ENCODE data around the gene ENOX1. TPM values are rescaled to one million over a fixed set of nuclear protein-coding genes. Genes with fewer than 3 reads are reported as not detected.
"Not testable (repeated sequence)": the region's sequence is repeated elsewhere in the genome, so short reads cannot be mapped to it uniquely, and the experiment has no call there.

The ENOX1 gene
- 8.2 TPM for polyA plus RNA-seq (ENCODE audit: insufficient read length)

- DNase-seq (ENCODE audit: low read depth) = peak; percentile 64
Measured at GRCh38 chr13:43786766-43787517, at the start of gene ENOX1. Gene ENOX1 (minus strand): TSS chr13:43786972.

DNA sequence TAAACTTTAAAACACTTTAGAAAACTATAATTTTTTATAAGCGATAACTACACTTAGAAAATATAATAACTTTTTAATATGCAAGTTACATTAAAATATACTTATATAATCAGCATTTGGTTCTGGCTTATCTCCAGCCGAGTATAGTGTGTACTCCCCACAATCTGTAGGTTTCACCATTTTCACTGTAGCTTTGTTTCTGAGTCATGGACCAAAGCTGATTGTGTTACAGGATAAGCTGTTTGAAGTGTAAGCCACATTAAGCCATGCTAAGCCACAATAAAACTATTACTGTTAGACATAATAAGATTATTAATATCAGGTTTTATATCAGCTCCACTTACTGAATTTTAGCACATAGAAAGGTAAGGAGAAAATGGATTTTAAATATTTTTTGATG lies 48.9 kb upstream of the ENOX1 start:
- DNase-seq (ENCODE audit: low read depth) = no peak

DNA sequence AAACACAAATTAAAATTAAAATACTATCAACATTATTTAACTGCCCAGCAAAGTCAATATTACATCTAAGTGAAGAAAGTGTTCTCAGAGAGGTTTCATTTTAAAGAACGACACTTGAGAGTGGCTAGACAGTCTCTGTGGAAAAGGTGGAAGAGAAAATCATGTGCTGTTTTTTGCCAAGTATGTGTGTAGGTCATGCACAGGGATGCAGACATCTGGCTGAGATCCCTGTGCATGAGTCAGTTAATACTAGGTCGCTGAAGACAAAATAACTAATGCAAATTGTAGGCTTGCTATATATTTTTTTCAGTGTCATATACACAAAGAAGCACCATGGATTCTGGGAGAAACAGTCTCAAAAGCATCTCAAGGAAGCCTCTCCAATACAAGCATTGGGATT lies 44.3 kb upstream of the ENOX1 start:
- DNase-seq (ENCODE audit: low read depth) = no peak

GRCh38 chr13:43830497-43830881 lies 43.7 kb upstream of the ENOX1 start:
- no peak for DNase-seq (ENCODE audit: low read depth)

- DNase-seq (ENCODE audit: low read depth) = not testable (repeated sequence)
Measured at GRCh38 chr13:43824656-43825055, 37.9 kb upstream of the ENOX1 start.

DNA sequence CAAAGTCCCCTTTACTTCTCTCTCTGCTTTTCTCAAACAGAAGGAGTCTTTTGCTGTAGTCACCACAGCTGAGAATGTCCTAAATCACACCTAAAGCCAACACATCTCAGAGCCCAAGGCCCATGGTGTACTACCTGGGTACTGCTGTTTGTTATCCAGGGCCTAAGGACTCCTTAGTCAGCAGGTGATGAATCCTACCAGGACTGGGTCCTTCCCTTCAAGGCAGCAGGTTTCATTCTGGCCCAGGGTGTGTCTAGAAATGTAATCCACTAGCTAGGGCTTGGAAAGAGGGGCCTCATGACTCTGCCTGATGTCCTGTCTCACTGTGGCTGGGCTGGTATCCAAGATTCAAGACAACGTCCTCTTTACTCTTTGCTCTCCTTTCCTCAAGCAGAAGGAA lies 36.2 kb upstream of the ENOX1 start:
- no peak for DNase-seq (ENCODE audit: low read depth)

- DNase-seq (ENCODE audit: low read depth) = no peak
Measured at GRCh38 chr13:43816401-43816889, 29.7 kb upstream of the ENOX1 start.

- no peak for DNase-seq (ENCODE audit: low read depth)
Measured at GRCh38 chr13:43815204-43815603, 28.4 kb upstream of the ENOX1 start.

GRCh38 chr13:43808676-43809075 lies 21.9 kb upstream of the ENOX1 start:
- no peak for DNase-seq (ENCODE audit: low read depth)

DNA sequence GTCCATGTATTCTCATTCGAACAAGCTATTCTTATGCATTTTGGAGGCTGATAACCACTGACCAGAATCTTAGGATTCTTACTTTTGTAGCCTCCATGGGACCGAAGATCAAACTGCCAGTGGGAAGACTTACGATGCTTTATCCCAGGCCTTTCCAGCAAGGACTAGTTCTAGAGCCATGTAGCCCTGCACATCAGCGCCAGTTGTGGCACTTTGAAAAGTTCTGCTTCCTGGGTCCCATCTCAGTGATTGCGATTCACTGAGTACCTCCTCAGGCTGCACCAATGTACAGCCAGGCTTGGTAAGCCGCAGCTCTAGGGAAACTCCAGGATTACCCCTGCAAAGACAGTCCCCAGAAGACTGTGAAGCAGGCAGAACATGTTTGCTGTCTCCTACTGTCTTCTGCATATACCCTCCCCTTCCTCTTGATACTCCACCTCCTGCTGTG lies 18.9 kb upstream of the ENOX1 start:
- DNase-seq (ENCODE audit: low read depth) = no peak

DNA sequence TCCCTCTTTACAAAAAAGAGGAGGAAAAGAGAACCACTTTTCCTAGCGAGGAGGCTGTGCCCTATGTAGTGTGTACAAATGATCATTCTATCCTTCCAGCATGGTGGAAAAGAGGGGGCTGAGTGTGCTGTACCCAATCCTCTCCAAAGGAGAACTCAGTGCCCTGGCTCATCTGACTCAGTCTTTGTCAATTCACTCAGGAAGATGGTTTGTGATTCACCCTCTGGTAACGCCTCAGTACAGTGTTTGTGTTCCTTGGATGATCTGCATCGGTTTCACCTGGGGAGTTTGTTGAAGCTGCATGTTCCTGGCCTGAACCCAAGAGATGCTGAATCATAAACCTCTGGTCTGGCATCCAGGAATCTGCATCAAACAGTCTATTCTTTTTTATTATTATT lies 18.3 kb upstream of the ENOX1 start:
- no peak for DNase-seq (ENCODE audit: low read depth)

- peak; percentile 64 for DNase-seq (ENCODE audit: low read depth)
Measured at GRCh38 chr13:43804461-43805070, 17.8 kb upstream of the ENOX1 start.

DNA sequence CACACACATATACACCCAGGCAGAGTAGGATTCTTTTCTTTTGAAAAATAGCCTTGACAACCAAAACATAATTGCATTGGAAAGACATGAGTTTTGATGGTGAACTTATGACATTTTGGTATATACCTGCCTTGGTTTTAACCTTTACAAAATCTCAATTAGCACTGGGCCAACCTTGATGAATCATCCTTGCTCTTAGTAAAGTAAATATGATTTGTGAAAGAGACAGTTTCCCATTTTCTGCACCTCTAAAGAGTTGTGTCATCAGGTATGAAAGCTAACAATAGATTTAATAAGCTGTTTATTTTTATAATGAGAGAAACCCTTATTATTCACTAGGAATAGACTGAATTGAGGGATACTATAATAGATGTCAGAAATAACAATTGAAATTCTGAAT lies 15.7 kb upstream of the ENOX1 start:
- DNase-seq (ENCODE audit: low read depth) = no peak

DNA sequence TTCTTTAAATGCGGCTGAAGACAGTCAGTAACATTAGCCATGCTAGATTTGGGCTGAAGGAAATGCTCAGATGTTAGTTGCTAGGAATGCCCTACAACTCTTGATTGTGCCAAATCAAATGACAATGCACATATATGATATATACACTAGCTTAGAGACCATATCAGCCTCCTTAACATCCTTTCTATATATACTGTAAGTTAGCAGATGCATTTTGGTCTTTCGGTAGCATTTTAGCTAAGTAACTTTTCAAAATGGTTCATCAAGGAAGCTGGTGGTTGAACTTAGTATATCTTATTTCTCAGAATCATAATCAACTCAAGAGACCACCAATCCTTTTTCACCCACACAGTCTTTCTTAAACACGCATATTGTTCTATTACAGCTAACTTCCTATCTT lies 14.1 kb upstream of the ENOX1 start:
- DNase-seq (ENCODE audit: low read depth) = no peak

- DNase-seq (ENCODE audit: low read depth) = no peak
Measured at GRCh38 chr13:43799191-43799590, 12.4 kb upstream of the ENOX1 start.

DNA sequence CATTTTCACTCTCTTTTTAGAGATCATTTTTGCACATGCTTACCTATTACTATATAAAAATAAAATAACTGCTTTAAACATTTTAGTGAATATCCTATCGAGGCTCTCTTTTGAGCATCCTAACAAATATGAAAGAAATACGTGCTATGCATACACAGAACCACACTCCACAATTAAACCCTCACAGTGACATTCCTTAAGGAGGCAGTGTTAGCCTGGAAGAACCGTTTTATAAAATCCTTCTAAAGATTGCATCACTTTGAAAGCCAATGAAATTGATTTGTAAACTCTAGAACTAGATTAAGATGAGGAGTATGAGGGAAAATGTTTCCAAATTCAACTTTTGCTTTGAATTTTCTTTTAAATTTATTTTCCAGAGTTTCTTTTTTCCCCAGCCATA lies 11.1 kb upstream of the ENOX1 start:
- no peak for DNase-seq (ENCODE audit: low read depth)

DNA sequence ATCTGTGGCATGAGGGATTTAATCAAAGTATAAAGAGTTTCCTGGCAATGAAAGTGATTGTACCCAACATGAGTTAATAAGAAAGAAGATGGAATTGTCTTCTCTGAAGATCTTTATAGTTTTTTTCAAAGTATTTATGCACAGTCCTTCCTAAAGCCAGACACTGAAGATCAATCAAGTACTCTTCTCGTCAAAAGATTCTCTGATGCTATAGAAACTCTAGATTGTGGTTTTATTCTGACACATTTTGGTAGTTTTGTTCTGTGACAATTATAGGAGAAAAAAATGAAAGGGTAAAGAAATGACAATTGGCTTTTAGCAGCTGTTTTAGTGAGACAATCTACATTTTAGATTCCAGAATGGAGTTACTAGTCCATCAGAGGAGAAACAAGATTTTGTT lies 10.4 kb upstream of the ENOX1 start:
- DNase-seq (ENCODE audit: low read depth) = no peak

DNA sequence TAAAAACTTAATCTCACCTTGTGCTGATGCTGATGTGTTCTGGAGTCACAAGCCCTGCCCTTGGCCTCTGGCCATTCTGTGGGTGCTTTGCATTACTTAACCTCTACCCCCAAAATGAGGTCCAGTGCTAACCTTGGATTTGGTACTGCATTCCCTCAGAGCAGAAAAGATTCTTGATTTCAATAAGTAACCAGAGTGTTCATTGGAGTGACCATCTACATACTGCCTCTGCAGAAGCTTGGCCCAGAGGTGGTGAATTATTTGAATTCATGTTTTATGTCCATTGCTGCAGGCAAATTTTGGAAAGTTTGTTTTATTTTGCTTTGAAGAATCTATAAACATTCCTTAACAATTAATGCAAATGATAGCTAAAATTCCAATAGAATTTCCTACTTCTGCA lies 7.6 kb upstream of the ENOX1 start:
- DNase-seq (ENCODE audit: low read depth) = no peak

- no peak for DNase-seq (ENCODE audit: low read depth)
Measured at GRCh38 chr13:43792076-43792881, 5.5 kb upstream of the ENOX1 start.

DNA sequence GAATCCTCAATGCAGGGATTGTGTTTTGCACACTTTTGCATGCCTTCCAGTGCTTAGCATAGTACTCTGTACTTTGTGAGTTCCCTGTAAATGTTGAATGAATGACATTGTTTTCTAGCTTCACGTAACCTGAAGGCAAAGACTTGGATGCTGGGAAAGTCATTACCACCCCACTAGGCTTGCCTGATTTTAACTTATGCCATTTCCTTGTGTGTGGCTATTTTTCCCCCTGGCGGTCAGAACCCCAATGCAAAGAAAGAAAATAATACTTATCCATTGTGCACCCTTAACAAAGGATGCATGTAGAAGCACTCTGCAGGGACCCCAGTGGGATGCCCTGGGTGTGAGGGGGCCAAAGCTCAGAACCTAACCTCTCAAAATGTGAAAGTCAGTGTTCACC lies 1.2 kb upstream of the ENOX1 start:
- no peak for DNase-seq (ENCODE audit: low read depth)

- DNase-seq (ENCODE audit: low read depth) = no peak
Measured at GRCh38 chr13:43787518-43787891, 733 bp upstream of the ENOX1 start.

GRCh38 chr13:43786472-43786765 lies 353 bp downstream of the ENOX1 start:
- no peak for DNase-seq (ENCODE audit: low read depth)

Measured in forelimb muscle (tissue), 1 donor.